ENCODE data around the gene NRG4.
"Not testable (repeated sequence)": the region's sequence is repeated elsewhere in the genome, so short reads cannot be mapped to it uniquely, and the experiment has no call there.

GRCh38 chr15:75910355-75910754 is 101.9 kb downstream of the NRG4 start:
- not testable (repeated sequence) for TF ChIP-seq CTCF, POLR2A (IDR thresholded peaks at IDR 0.05)
